HG03354 (cell line): ENCODE results near the gene ZSWIM4.

Experiments
- ATAC-seq: cut with Tn5 transposase; IDR thresholded peaks from one replicate; pipeline ENCODE4 v1.9.1; 2021; ENCODE audit warnings: mild to moderate bottlenecking; ENCODE audit not compliant: unreplicated experiment, poor library complexity, severe bottlenecking

Gene ZSWIM4

DNA sequence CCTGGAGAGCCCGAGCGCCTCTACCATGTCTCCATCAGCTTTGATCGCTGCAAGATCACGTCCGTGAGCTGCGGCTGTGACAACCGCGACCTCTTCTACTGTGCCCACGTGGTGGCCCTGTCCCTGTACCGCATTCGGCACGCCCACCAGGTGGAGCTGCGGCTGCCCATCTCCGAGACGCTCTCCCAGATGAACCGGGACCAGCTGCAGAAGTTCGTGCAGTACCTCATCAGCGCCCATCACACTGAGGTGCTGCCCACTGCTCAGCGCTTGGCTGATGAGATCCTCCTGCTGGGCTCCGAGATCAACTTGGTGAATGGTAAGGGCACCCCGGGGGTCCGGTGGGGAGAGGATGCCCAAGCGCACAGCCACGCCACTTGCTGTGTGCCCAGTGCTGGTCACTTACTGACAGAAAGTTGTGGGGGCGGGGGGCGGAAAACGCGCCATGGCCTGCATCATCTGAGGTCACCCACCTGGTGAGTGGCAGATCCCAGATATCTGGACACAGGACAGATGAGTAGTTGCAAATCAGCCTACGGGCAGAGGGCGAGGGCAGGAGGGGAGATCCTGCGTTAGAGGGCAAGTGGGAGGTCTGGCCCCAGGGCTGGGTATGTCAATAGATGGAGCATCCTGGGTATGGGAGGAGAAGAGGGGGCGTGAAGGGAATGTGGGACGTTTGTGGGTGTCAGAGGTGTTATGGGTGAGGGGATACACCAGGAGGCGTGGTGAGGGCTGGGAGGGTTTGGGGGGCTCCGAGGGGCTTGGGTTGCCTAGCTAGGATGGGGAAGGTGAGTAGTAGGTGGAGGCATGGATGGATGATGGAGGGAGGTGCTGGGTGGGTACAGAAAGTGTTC is 9.8 kb downstream of the ZSWIM4 start:
- no peak for ATAC-seq

DNA sequence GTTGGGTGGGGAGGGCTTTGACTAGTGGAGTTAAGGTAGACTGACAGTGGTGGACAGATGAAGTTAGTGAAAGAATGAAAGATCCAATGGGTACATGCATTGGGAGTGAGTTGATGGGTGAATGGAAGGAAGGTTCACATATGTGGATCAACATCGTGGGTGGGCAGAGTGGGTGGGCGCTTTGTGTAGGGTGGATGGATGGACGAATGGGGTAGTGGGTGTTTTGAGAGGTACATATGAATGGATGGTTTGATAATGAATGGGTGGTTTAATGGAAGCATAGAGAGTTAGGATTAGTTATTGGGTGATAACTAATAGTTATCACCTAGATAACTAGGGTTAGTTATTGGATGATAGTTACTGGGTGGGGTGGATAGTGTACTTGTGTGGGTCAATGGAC is 11.5 kb downstream of the ZSWIM4 start:
- no peak for ATAC-seq

DNA sequence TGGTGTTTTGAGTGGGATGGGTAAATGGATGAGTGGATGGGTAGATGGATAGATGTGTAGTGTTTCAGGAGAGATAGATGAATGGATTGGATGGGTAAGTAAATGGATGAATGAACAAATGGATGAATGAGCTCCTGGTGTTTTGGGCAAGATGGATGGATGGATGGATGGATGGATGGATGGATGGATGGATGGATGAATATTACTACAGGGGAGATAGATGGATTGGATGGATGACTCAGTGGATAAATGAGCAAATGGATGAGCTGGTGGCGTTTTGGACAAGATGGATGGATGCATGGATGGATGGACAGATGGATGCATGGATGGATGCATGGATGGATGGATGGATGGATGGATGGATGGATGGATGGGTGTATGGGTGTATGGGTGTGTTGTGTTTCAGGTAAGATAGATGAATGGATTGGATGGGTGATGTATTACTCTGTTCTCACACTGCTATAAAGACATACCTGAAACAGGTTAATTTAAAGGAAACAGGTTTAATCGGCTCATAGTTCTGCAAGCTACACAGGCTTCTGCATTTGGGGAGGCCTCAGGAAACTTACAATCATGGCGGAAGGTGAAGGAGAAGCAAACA is 12.3 kb downstream of the ZSWIM4 start:
- ATAC-seq: no peak

DNA sequence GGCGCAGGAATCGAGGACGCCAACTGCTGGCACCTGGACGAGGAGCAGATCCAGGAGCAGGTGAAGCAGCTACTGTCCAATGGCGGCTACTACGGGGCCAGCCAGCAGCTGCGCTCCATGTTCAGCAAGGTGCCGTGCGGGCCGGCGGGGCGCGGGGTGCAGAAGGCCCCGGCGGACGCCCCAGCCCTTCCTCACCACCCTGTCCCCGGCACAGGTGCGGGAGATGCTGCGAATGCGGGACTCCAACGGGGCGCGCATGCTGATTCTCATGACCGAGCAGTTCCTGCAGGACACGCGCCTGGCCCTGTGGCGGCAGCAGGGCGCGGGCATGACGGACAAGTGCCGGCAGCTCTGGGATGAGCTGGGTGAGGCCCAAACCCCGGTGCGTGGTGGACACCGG is 13.6 kb downstream of the ZSWIM4 start:
- no peak for ATAC-seq

- ATAC-seq: no peak
These were observed 17.3 kb downstream of the ZSWIM4 start for GRCh38 chr19:13812544-13812943.

GRCh38 chr19:13813147-13813546 is 17.9 kb downstream of the ZSWIM4 start:
- ATAC-seq: no peak

DNA sequence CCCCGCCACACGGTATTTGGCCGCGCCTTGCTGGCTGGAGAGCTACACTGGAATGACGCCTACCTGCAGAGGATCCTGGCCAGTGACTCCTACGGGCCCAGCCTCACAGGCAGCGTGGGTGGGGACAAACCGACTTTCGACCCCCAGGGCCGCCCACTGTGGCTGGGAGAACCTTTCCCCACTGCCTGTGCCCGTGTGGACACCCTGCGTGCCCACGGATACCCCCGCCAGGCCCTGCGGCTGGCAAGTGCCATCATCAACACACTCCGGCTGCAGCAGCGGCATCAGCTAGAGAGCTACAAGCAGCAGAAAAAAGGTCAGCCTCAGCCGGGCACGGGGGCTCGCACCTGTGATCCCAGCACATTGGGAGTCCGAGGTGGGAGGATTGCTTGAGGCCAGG is 19.3 kb downstream of the ZSWIM4 start:
- no peak for ATAC-seq

DNA sequence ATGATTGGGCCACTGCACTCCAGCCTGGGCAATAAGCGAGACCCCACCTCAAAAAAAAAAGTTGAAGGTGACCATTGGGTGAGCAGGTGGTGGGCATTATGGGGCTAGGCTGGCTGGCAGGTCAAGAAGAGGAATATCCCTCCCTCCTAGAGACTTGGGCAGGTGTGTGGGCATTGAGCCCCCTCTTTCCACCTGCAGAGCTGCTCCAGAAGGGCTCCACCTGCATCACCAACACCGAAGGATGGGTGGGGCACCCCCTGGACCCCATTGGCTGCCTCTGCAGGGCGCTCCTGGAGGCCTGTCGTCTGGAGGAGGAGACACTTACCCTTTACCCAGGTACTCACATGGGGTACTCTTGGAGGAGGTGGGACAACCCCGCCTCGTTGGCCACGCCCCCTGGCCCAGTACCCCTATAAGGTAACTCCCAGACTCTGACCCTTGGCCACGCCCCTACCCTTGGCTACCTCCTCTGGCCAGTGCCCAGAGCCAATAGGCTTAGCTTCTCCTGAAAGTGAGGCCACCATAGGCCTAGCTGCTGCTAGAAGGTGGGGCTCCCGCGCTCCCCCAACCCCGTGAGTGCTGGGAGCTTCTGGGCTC is 21.9 kb downstream of the ZSWIM4 start:
- ATAC-seq: no peak

GRCh38 chr19:13817615-13818371 is 22.6 kb downstream of the ZSWIM4 start:
- ATAC-seq: no peak

- ATAC-seq: no peak
These were observed 24.0 kb downstream of the ZSWIM4 start for GRCh38 chr19:13819238-13819637.

DNA sequence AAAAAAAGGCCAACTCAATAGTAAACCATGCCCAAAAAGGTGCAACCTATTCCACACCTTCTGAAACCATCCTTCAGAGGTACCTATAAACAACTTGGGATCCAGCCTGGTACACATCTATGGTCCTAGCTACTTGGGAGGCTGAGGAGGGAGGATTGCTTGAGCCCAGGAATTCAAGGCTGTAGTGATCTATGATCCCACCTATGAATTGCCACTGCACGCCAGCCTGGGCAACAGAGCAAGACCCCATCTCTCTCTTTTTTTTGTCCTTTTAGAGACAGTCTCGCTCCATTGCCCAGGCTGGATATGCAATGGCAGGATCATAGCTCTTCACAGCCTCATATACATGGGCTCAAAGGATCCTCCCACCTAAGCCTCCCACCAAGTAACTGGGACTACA is 26.0 kb downstream of the ZSWIM4 start:
- ATAC-seq: no peak

GRCh38 chr19:13823256-13823655 is 28.0 kb downstream of the ZSWIM4 start:
- no peak for ATAC-seq

GRCh38 chr19:13823901-13824300 is 28.7 kb downstream of the ZSWIM4 start:
- no peak for ATAC-seq

GRCh38 chr19:13824703-13825102 is 29.5 kb downstream of the ZSWIM4 start:
- no peak for ATAC-seq

- ATAC-seq: no peak
These were observed 30.5 kb downstream of the ZSWIM4 start for GRCh38 chr19:13825489-13826441.

DNA sequence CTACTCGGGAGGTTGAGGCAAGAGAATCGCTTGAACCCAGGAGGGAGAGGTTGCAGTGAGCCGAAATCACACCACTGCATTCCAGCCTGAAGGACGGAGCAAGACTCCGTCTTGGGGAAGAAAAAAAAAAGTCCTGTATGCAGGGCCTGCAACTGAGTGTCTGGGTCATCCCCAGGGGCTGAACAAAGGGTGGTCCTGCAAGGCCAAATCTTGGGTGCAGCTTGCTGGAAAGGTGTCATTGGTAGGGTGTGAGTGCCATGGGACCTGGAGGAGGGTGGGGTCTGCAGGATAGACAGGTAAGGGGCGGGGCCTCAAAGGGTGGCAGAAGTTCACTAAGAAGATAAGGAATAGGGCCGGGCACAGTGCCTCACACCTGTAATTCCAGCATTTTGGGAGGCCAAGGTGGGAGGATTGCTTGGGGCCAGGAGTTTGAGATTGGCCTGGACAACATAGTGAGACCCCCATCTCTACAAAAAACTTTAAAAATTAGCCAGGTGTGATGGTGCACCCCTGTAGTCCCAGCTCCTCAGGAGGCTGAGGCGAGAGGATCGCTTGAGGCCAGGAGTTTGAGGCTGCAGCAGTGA is 31.5 kb downstream of the ZSWIM4 start:
- ATAC-seq: no peak

DNA sequence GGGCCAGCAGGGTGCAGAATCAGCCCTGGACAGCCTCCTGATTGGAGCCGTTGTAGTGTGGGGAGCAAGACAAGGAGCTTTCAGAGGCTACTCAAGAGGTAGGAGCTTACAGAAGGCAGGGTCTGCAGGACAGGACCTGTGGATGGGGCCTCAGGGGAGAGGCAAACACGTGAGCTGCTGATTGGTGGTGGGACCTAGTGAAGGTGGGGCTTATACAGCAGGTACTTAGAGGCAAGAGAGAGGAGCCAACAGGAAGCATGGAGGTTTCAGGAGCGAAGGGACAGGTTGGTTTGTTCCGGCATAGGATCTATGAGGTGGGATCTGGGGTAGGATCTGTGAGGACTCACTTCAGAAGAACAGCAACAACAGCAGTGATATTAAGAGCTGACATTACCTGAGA is 32.4 kb downstream of the ZSWIM4 start:
- ATAC-seq: no peak

- no peak for ATAC-seq
These were observed 35.0 kb downstream of the ZSWIM4 start for GRCh38 chr19:13830114-13830740.
